ENCODE results near the gene NHLH1. TPM values are rescaled to one million over a fixed set of nuclear protein-coding genes. Genes with fewer than 3 reads are reported as not detected.

Gene NHLH1
- total RNA-seq = under 0.01 TPM in 1 of 2 replicates, not detected in the other

DNA sequence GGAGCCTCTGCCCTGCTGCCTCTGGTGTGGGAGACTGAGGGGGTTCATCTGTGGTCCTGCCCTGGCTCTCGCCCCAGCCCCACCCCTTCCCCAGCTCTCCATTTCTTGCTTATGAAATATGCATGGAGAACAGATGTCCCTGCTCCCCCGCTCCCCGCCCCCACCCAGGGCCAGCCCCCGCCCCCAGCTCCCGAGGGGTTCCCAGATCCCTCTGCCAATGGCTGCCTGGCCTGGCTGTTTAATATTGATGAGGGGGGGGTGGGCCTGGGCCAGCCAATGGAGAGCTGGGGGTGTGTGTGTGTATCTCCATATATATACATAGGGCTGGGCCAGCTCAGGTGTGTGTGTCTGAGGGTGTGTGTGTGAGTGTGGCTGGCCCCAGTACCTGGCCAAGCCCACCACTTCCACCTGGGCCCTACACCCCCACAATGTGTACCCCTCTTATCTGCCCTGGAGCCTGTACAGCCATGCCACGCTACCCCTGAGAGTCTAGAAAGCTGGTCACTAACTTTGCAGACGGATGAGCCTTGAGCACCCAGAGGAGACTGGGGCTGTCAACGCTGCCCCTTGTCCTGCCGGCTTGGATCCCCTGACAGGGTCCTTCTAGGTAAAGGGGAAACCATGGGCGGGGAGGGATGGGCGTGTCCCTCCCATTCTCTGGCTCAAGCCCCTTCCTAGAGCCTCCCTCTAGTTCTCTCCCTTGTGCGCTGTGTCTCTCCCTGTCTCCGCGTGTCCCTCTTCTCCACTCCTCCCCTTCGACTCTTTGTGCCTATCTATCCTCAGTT lies at the start of gene NHLH1:
NHLH1 (plus strand) TSS at position 341 of the 785 bp plus-strand sequence. CDS start 3,661 bp downstream, outside the sequence.

DNA sequence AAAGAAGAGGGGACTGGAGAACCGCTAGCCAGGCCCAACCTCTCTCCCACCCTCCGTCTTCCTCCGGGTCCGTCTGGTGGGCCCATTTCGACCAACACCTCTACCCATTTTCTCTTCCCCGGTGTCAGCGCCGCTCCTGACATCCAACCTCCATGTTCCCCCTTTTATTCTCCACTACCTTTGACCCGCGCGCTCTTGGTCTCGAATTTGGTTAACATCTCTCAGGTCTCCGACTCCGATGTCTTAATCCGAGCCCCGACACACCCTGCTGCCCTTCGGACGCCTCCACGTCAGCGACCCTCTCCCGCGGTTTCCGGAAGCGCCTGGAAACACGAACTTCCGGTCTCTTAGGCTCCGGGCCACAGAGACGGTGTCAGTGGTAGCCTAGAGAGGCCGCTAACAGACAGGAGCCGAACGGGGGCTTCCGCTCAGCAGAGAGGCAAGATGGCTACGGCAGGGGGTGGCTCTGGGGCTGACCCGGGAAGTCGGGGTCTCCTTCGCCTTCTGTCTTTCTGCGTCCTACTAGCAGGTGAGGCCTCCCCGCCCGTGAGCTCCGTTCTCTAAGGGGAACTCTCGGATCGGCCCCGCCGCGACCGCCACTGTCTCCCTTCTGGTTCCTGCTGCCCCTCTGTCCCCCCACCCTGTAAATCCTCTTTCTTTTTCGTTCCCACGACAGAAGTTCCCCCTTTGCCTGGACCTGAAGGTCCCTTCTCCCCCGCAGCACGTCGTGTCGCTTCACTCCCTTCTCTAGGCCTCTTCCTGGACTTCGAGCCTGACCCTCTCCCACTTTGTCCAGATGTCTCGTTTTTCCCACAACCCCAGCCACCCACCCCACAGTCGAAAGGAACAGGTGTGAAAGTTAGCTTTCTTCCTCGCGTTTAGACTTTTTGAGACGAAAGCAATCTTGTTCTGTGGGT lies 23.7 kb upstream of the NHLH1 start, which contains the start of the genes COPA and NCSTN:
COPA (minus strand) TSS at position 298 of the 917 bp plus-strand sequence; CDS start at position 218, 80 bp downstream.
NCSTN (plus strand) TSS at position 431 of the 917 bp plus-strand sequence; CDS start at position 445, 14 bp downstream.

DNA sequence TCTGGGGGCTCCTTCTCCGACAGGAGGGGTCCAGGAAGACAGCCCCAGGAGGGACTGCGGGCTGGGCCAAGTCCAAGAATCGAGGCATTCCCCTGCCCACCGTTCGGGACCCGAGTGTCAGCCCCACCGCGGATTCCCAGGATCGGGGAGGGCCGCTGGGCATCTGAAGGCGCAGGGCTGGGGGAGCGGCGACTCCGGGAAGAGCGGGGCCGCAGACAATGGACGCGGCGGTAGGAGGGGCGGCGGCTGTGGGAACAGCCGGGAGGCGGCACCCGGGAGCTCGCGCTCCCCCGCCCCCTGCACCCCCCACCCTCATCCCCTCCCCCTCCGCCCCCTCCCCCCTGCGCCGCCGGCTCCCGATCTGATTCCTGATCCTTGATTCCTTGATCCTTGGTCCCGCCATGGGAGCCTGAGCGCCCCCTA lies 33.4 kb downstream of the NHLH1 start, which contains the start of gene VANGL2:
VANGL2 (plus strand) TSS at position 342 of the 423 bp plus-strand sequence. CDS start 15,274 bp downstream, outside the sequence.

Other genes starting within 250 kb of the NHLH1 start
- gene ATP1A4, start 215.5 kb upstream of the NHLH1 start, total RNA-seq = not detected in 2 replicates
- gene CASQ1, start 176.5 kb upstream of the NHLH1 start, total RNA-seq = not detected in 2 replicates
- 70.1 and 149 TPM in 2 replicates for gene PEA15, start 161.7 kb upstream of the NHLH1 start, total RNA-seq
- 48.1 and 54.1 TPM in 2 replicates for gene DCAF8, start 104.5 kb upstream of the NHLH1 start, total RNA-seq
- gene PEX19, start 81.9 kb upstream of the NHLH1 start, total RNA-seq = 31.9 and 48.5 TPM in 2 replicates
- gene COPA, start 23.8 kb upstream of the NHLH1 start, total RNA-seq = 145 and 189 TPM in 2 replicates
- gene NCSTN, start 23.7 kb upstream of the NHLH1 start, total RNA-seq = 67.7 and 77.5 TPM in 2 replicates
- 0.60 and 0.82 TPM in 2 replicates for gene VANGL2, start 33.5 kb downstream of the NHLH1 start, total RNA-seq
- not detected in 2 replicates for gene SLAMF6, start 156.2 kb downstream of the NHLH1 start, total RNA-seq
- not detected in 2 replicates for gene CD84, start 212.4 kb downstream of the NHLH1 start, total RNA-seq

Measured in pericardium fibroblast (primary cell).